ENCODE measurements around the gene SST.

GRCh38 chr3:187628169-187628568 lies 42.0 kb downstream of the SST start:
- no peak for TF ChIP-seq POLR2A (IDR thresholded peaks at IDR 0.05)
- no peak for TF ChIP-seq CTCF (IDR thresholded peaks at IDR 0.05)
